ENCODE data around the gene CLPSL1. TPM values are rescaled to one million over a fixed set of nuclear protein-coding genes. Genes with fewer than 3 reads are reported as not detected.

CLPSL1 gene
- total and polyA plus RNA-seq, 7 donors = not detected

- Histone ChIP-seq H3K4me3 (no peak overlapping the region), H3K27ac (no peak overlapping the region), H3K36me3 (no peaks in the 10 kb centered on the region), H3K27me3 (peaks cover 0 to 26% (median 15%) of the 10 kb centered on the region in 3 donors), H3K4me1 (peaks cover 0 to 8% (median 3%) of the 10 kb centered on the region in 4 donors), H3K9me3 (no peaks in the 10 kb centered on the region)
- intact Hi-C loops (cut with DNase I) = no loop called here
- WGBS, 2 donors = 73 to 79% methylated on average over 3 of the region's 3 CpGs
- DNase-seq = no peak
- TF ChIP-seq EP300 (IDR thresholded peaks at IDR 0.05) (no peak), POLR2A (IDR thresholded peaks at IDR 0.05) (no peak), POLR2AphosphoS5 (IDR thresholded peaks at IDR 0.05) (no peak)
- TF ChIP-seq, protein P1, sequence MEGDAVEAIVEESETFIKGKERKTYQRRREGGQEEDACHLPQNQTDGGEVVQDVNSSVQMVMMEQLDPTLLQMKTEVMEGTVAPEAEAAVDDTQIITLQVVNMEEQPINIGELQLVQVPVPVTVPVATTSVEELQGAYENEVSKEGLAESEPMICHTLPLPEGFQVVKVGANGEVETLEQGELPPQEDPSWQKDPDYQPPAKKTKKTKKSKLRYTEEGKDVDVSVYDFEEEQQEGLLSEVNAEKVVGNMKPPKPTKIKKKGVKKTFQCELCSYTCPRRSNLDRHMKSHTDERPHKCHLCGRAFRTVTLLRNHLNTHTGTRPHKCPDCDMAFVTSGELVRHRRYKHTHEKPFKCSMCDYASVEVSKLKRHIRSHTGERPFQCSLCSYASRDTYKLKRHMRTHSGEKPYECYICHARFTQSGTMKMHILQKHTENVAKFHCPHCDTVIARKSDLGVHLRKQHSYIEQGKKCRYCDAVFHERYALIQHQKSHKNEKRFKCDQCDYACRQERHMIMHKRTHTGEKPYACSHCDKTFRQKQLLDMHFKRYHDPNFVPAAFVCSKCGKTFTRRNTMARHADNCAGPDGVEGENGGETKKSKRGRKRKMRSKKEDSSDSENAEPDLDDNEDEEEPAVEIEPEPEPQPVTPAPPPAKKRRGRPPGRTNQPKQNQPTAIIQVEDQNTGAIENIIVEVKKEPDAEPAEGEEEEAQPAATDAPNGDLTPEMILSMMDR (IDR thresholded peaks at IDR 0.05) = no peak
These were observed 27.9 kb downstream of the CLPSL1 start for GRCh38 chr6:35808688-35809087.

DNA sequence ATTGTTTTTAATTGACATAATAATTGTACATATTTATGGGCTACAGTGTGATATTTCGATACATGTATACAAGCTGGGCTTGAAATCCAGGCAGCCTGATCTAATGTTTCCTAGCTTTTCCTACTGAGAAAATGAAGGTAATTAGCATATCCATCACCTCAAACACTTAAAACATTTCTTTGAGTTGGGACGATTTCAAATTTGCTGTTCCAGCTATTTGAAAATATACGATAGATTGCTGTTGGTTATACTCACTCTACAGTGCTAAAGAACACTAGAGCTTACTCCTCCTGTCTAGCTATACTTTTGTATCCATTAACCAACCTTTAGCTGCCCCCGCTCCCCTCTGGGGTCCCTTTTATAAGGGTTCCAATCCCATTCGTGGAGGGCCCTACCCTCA, 29.0 kb downstream of the CLPSL1 start:
- DNase-seq = no peak
- 79 to 80% methylated on average over 5 of the region's 5 CpGs for WGBS, 2 donors
- no peak overlapping the region for H3K4me3 ChIP-seq
- no peaks in the 10 kb centered on the region for H3K36me3 ChIP-seq
- no peak overlapping the region for H3K27ac ChIP-seq
- TF ChIP-seq POLR2A (IDR thresholded peaks at IDR 0.05) (no peak), EP300 (IDR thresholded peaks at IDR 0.05) (no peak), POLR2AphosphoS5 (IDR thresholded peaks at IDR 0.05) (no peak)
- TF ChIP-seq, protein P1 (IDR thresholded peaks at IDR 0.05) = no peak
- intact Hi-C loops (cut with DNase I) = no loop called here
- H3K9me3 ChIP-seq = no peaks in the 10 kb centered on the region
- H3K27me3 ChIP-seq = peaks cover 0 to 25% (median 15%) of the 10 kb centered on the region in 3 donors
- H3K4me1 ChIP-seq = peaks cover 0 to 7% (median 3%) of the 10 kb centered on the region in 4 donors

DNA sequence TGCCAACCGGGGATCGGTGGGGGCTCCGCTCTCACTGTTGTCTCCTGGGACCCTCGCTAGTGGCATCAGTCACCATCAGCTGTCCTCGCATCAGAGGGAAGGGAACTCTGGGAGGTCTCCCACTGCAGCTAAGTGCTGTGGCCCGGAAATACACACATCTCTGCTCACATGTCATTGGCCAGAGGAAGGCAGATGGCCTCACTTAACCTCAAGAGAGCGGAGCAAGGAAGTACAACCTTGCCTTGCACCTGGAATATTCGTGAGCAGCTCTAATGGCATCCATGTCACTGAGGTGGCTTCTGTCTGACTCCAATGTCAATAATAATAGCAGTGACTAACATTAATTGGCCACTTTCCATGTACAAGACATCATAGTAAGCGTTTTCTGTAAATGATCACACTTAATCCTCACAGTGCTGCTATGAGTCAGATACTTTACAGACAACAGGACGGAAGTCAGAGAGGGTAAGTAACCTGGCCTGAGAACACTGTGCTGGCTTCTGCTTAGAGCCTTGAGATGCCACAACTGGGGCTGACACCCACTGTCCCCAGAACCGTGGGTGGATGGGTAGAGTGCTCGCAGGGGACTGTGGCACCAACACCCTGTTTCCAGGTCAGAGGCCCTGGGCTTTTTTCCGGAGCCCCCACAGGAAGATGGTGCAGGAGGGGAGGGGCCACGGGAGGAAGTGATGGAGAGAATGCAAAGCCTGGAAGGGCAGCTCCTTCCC, 30.3 kb downstream of the CLPSL1 start:
- Histone ChIP-seq H3K36me3 (no peaks in the 10 kb centered on the region), H3K4me3 (no peak overlapping the region), H3K4me1 (no peaks in the 10 kb centered on the region), H3K9me3 (no peaks in the 10 kb centered on the region), H3K27me3 (peaks cover 0 to 12% (median 4%) of the 10 kb centered on the region in 3 donors), H3K27ac (no peak overlapping the region)
- no peak for DNase-seq
- TF ChIP-seq POLR2A (IDR thresholded peaks at IDR 0.05) (no peak), POLR2AphosphoS5 (IDR thresholded peaks at IDR 0.05) (no peak), EP300 (IDR thresholded peaks at IDR 0.05) (no peak)
- TF ChIP-seq, protein P1 (IDR thresholded peaks at IDR 0.05) = no peak
- WGBS, 2 donors = 61 to 70% methylated on average over 14 of the region's 14 CpGs
- intact Hi-C loops (cut with DNase I) = no loop called here

- H3K27ac ChIP-seq = no peak overlapping the region
- WGBS, 2 donors = 80 to 81% methylated on average over 6 of the region's 6 CpGs
- peaks cover 0 to 7% (median 4%) of the 10 kb centered on the region in 3 donors for H3K27me3 ChIP-seq
- H3K4me1 ChIP-seq = no peaks in the 10 kb centered on the region
- H3K4me3 ChIP-seq = no peak overlapping the region
- intact Hi-C loops (cut with DNase I) = no loop called here
- DNase-seq = no peak
- peaks cover 0 to under 1% (median 0%) of the 10 kb centered on the region in 4 donors for H3K9me3 ChIP-seq
- TF ChIP-seq, protein P1 (IDR thresholded peaks at IDR 0.05) = no peak
- no peak for TF ChIP-seq POLR2AphosphoS5 (IDR thresholded peaks at IDR 0.05)
- TF ChIP-seq POLR2A (IDR thresholded peaks at IDR 0.05) = no peak
- no peak for TF ChIP-seq EP300 (IDR thresholded peaks at IDR 0.05)
- H3K36me3 ChIP-seq = no peaks in the 10 kb centered on the region
These were observed 30.8 kb downstream of the CLPSL1 start for GRCh38 chr6:35811699-35811995.

DNA sequence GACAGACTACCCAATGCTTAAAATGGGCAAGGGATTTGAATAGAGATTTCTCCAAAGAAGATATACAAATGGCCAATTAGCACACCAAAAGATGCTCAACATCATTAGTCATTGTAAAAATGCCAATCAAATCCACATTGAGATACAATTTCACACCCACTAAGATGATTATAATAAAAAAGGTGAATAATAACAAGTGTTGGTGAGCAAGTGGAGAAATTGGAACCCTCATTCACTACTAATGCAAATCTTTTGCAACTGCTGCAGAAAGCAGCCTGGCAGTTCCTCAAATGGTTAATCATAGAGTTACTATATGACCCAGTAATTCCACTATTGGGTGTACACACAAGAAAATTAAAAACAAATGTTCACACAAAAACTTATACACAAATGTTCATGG, 36.7 kb downstream of the CLPSL1 start:
- intact Hi-C loops (cut with DNase I) = no loop called here

More for the DNA sequence above, 36.7 kb downstream of the CLPSL1 start:
- TF ChIP-seq EP300 (IDR thresholded peaks at IDR 0.05) (no peak), POLR2A (IDR thresholded peaks at IDR 0.05) (no peak), POLR2AphosphoS5 (IDR thresholded peaks at IDR 0.05) (no peak)
- TF ChIP-seq, protein P1 (IDR thresholded peaks at IDR 0.05) = no peak
- H3K4me3 ChIP-seq = no peak overlapping the region
- H3K4me1 ChIP-seq = no peaks in the 10 kb centered on the region
- no peak for DNase-seq
- peaks cover 0 to 9% (median 2%) of the 10 kb centered on the region in 4 donors for H3K9me3 ChIP-seq
- H3K27me3 ChIP-seq = peaks cover 0 to 4% (median 0%) of the 10 kb centered on the region in 3 donors
- no peaks in the 10 kb centered on the region for H3K36me3 ChIP-seq
- H3K27ac ChIP-seq = no peak overlapping the region

All from sigmoid colon (tissue), 7 donors.